Lower leg skin (tissue), 3 donors: ENCODE measurements around the gene HBM.

Experiments used
- POLR2A ChIP-seq, 2 donors: fragments of 450-650 bp; IDR thresholded peaks; one replicate each; pipeline ENCODE4 v1.6.1; 2016 to 2017; ENCODE audit warnings: antibody characterized with exemption in 2 of 2, mild to moderate bottlenecking in 1 of 2, moderate library complexity in 1 of 2
- TF ChIP-seq, protein P1 (sequence below), 3 donors: fragments of 450-650 bp; IDR thresholded peaks; one replicate each; pipeline ENCODE4 v1.5.1; 2016; ENCODE audit warnings: antibody characterized with exemption in 3 of 3, mild to moderate bottlenecking in 3 of 3, moderate library complexity in 2 of 3

- TF ChIP-seq, protein P1, sequence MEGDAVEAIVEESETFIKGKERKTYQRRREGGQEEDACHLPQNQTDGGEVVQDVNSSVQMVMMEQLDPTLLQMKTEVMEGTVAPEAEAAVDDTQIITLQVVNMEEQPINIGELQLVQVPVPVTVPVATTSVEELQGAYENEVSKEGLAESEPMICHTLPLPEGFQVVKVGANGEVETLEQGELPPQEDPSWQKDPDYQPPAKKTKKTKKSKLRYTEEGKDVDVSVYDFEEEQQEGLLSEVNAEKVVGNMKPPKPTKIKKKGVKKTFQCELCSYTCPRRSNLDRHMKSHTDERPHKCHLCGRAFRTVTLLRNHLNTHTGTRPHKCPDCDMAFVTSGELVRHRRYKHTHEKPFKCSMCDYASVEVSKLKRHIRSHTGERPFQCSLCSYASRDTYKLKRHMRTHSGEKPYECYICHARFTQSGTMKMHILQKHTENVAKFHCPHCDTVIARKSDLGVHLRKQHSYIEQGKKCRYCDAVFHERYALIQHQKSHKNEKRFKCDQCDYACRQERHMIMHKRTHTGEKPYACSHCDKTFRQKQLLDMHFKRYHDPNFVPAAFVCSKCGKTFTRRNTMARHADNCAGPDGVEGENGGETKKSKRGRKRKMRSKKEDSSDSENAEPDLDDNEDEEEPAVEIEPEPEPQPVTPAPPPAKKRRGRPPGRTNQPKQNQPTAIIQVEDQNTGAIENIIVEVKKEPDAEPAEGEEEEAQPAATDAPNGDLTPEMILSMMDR (IDR thresholded peaks at IDR 0.05), result no peak
- TF ChIP-seq POLR2A (IDR thresholded peaks at IDR 0.05), result no peak
These were observed 22.9 kb downstream of the HBM start for GRCh38 chr16:188674-189073.
